ENCODE data around the gene DHRS7. TPM values are rescaled to one million over a fixed set of nuclear protein-coding genes. Genes with fewer than 3 reads are reported as not detected.

The DHRS7 gene
- total RNA-seq, 4 donors from 2014 or later = 18.2 to 1,170 (median 337) TPM

GRCh38 chr14:60199321-60199720, 34.1 kb upstream of the DHRS7 start:
- TF ChIP-seq CTCF (IDR thresholded peaks at IDR 0.05) = no peak
- no peak for TF ChIP-seq POLR2A (IDR thresholded peaks at IDR 0.05)
- H3K9me3 ChIP-seq = peaks cover 0 to 2% (median 0%) of the 10 kb centered on the region in 4 donors
- no peak overlapping the region for H3K4me3 ChIP-seq
- H3K36me3 ChIP-seq = no peaks in the 10 kb centered on the region
- H3K4me1 ChIP-seq = peaks cover 0 to 5% (median 0%) of the 10 kb centered on the region in 4 donors
- no peaks in the 10 kb centered on the region for H3K27me3 ChIP-seq
- no peak overlapping the region for H3K27ac ChIP-seq
- no peak for DNase-seq

- no peak for TF ChIP-seq POLR2A (IDR thresholded peaks at IDR 0.05)
- no peak overlapping the region for H3K27ac ChIP-seq
- DNase-seq = no peak
Observed at GRCh38 chr14:60197629-60198303, 32.6 kb upstream of the DHRS7 start.

GRCh38 chr14:60196291-60196690, 31.1 kb upstream of the DHRS7 start:
- H3K27me3 ChIP-seq = no peaks in the 10 kb centered on the region
- H3K9me3 ChIP-seq = peaks cover 0 to 2% (median 0%) of the 10 kb centered on the region in 4 donors
- H3K27ac ChIP-seq = no peak overlapping the region
- no peak for TF ChIP-seq CTCF (IDR thresholded peaks at IDR 0.05)
- no peak for TF ChIP-seq POLR2A (IDR thresholded peaks at IDR 0.05)
- H3K4me1 ChIP-seq = no peaks in the 10 kb centered on the region
- DNase-seq = no peak
- no peak overlapping the region for H3K4me3 ChIP-seq
- no peaks in the 10 kb centered on the region for H3K36me3 ChIP-seq

More at GRCh38 chr14:60197629-60198303, 32.6 kb upstream of the DHRS7 start:
- H3K36me3 ChIP-seq = no peaks in the 10 kb centered on the region
- H3K4me1 ChIP-seq = no peaks in the 10 kb centered on the region
- no peak overlapping the region for H3K4me3 ChIP-seq
- no peaks in the 10 kb centered on the region for H3K27me3 ChIP-seq
- H3K9me3 ChIP-seq = peaks cover 0 to 2% (median 0%) of the 10 kb centered on the region in 4 donors

- Histone ChIP-seq H3K4me3 (no peak overlapping the region), H3K27ac (no peak overlapping the region), H3K36me3 (no peaks in the 10 kb centered on the region), H3K4me1 (no peaks in the 10 kb centered on the region), H3K9me3 (peaks cover 0 to 2% (median 0%) of the 10 kb centered on the region in 4 donors), H3K27me3 (no peaks in the 10 kb centered on the region)
- TF ChIP-seq CTCF (IDR thresholded peaks at IDR 0.05) (peak in 3 of 6 experiments; percentile 29 to 46 (median 32)), POLR2A (IDR thresholded peaks at IDR 0.05) (no peak)
- no peak for DNase-seq
Observed at GRCh38 chr14:60195179-60195810, 30.1 kb upstream of the DHRS7 start.

GRCh38 chr14:60189923-60190840, 25.0 kb upstream of the DHRS7 start:
- DNase-seq = no peak
- H3K27me3 ChIP-seq = no peaks in the 10 kb centered on the region
- H3K36me3 ChIP-seq = no peaks in the 10 kb centered on the region
- TF ChIP-seq POLR2A (IDR thresholded peaks at IDR 0.05) = no peak
- no peak for TF ChIP-seq CTCF (IDR thresholded peaks at IDR 0.05)
- H3K27ac ChIP-seq = no peak overlapping the region
- H3K9me3 ChIP-seq = no peaks in the 10 kb centered on the region
- H3K4me1 ChIP-seq = no peaks in the 10 kb centered on the region
- no peak overlapping the region for H3K4me3 ChIP-seq

Measured in Peyer's patch (tissue), 4 donors.